ENCODE measurements around the gene PSMF1. TPM values are rescaled to one million over a fixed set of nuclear protein-coding genes. Genes with fewer than 3 reads are reported as not detected.

PSMF1 gene
- total RNA-seq, 2 donors from 2014 or later = 32.9 to 53.1 TPM

DNA sequence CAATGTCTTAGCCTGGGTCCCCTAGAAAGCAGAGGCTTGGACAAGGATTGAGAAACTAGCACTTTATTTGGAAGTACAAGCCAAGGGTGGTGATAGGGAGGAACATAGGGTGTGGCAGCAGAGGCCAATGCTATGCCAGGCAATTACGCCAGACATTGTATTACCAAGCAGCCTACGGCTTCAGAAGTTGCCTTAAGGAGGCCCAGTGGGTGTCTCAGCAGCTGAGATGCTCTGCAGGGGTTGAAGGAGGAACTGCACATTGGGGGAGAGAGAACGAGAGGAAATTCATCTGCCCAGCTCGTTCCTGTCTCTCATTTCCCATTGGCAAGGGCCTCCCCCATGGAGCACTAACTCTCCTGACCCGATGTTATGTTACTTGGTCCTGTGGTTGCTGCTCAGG is 85.7 kb downstream of the PSMF1 start:
- Histone ChIP-seq H3K27me3 (no peaks in the 10 kb centered on the region), H3K4me3 (no peak overlapping the region), H3K36me3 (replicated peaks in 1 of 2; ENCODE audit: insufficient read depth in 1 of 2, low read depth in 2 of 2) (no peaks in the 10 kb centered on the region), H3K4me1 (no peaks in the 10 kb centered on the region), H3K27ac (no peak overlapping the region), H3K9me3 (no peaks in the 10 kb centered on the region)
- TF ChIP-seq POLR2A (IDR thresholded peaks at IDR 0.05) = no peak
- TF ChIP-seq, protein P1, sequence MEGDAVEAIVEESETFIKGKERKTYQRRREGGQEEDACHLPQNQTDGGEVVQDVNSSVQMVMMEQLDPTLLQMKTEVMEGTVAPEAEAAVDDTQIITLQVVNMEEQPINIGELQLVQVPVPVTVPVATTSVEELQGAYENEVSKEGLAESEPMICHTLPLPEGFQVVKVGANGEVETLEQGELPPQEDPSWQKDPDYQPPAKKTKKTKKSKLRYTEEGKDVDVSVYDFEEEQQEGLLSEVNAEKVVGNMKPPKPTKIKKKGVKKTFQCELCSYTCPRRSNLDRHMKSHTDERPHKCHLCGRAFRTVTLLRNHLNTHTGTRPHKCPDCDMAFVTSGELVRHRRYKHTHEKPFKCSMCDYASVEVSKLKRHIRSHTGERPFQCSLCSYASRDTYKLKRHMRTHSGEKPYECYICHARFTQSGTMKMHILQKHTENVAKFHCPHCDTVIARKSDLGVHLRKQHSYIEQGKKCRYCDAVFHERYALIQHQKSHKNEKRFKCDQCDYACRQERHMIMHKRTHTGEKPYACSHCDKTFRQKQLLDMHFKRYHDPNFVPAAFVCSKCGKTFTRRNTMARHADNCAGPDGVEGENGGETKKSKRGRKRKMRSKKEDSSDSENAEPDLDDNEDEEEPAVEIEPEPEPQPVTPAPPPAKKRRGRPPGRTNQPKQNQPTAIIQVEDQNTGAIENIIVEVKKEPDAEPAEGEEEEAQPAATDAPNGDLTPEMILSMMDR (IDR thresholded peaks at IDR 0.05) = no peak
- ATAC-seq = no peak
- no peak for DNase-seq
- WGBS, 2 donors = 66 to 68% methylated on average over 5 of the region's 5 CpGs
- intact Hi-C loops (cut with DNase I) = no loop called here

DNA sequence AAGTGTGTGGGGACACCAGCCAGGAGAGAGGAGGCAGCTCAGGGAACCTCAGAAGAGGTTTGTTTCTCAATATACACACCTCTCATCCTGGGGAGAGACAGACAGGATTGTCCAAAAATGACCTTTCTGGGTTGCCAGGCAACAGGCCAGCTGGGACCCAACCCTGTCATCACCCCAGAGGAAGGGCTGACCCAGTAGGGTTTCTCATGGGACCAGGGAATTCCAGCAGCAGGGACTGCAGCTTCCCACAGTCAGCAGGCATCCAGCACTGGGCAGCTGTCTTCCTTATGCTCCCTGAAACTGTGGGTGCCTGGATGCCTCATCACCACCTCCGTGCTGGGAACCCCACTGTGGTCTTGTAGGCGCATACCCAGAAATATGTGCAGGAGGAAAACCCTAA is 86.2 kb downstream of the PSMF1 start:
- Histone ChIP-seq H3K9me3 (no peaks in the 10 kb centered on the region), H3K4me3 (no peak overlapping the region), H3K36me3 (replicated peaks in 1 of 2; ENCODE audit: insufficient read depth in 1 of 2, low read depth in 2 of 2) (no peaks in the 10 kb centered on the region), H3K27me3 (no peaks in the 10 kb centered on the region), H3K27ac (no peak overlapping the region), H3K4me1 (no peaks in the 10 kb centered on the region)
- DNase-seq (no peak), ATAC-seq (no peak)
- WGBS, 2 donors = 81 to 95% methylated on average over 2 of the region's 2 CpGs
- intact Hi-C loops (cut with DNase I) = no loop called here
- TF ChIP-seq, protein P1 (IDR thresholded peaks at IDR 0.05) = no peak
- no peak for TF ChIP-seq POLR2A (IDR thresholded peaks at IDR 0.05)

DNA sequence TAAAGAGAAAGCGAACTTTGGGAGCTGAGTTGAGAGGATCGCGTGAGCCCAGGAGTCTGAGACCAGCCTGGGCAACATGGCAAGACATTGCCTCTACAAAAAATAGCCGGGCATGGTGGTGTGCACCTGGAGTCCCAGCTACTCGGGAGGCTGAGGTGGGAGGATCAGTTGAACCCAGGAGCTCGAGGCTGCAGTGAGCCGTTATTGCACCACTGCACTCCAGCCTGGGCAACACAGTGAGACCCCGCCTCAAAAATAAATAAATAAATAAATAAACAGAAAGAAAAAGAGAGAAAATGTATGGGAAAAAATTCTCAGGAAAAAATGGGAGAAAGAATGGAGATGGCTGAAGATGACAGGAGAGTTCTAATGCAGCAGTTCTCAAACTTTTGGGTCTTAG is 87.4 kb downstream of the PSMF1 start:
- Histone ChIP-seq H3K4me1 (no peaks in the 10 kb centered on the region), H3K27ac (no peak overlapping the region), H3K9me3 (no peaks in the 10 kb centered on the region), H3K36me3 (replicated peaks in 1 of 2; ENCODE audit: insufficient read depth in 1 of 2, low read depth in 2 of 2) (no peaks in the 10 kb centered on the region), H3K4me3 (no peak overlapping the region), H3K27me3 (no peaks in the 10 kb centered on the region)
- no peak for ATAC-seq
- DNase-seq = no peak
- TF ChIP-seq POLR2A (IDR thresholded peaks at IDR 0.05) = no peak
- TF ChIP-seq, protein P1 (IDR thresholded peaks at IDR 0.05) = no peak
- intact Hi-C loops (cut with DNase I) = no loop called here
- WGBS, 2 donors = 87 to 89% methylated on average over 8 of the region's 8 CpGs

DNA sequence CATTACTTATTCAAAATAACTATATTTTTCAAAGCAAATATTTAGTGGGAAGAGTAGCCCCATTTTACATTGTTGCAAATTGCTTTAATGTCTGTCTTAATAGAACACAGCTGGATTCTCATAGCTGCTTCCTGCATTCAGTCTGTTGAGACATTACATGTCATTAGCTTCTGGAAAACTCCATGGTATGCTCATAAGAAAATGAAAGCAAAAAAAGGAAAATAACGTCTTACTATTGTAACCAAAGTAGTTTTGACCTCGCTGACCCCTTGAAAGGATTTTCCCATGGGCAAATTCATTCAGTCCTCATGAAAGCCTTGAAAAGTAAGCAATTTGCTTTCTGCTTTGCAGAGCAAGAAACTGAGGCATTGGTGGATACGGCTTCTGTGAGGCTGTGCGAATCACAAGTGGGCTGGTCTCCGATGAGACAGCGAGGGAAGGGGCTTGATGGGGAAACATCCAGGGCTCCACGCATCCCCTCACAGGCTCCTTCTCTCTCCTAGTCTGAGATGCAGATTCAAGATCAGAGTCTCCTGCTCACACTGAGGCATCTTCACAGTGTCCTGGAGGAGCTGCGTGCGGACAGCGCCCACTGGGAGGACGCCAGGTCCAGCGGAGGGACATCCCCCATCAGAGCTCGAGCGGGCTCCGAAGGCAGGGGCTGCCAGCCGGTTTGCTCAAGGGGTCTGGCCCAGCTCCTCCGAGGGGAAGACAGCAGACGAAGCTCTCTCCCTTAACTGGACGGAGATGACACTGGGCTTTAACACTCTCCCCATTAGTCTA is 88.2 kb downstream of the PSMF1 start:
- no peaks in the 10 kb centered on the region for H3K27me3 ChIP-seq
- ATAC-seq (no peak), DNase-seq (no peak)
- H3K4me3 ChIP-seq = no peak overlapping the region
- no peaks in the 10 kb centered on the region for H3K36me3 ChIP-seq (replicated peaks in 1 of 2; ENCODE audit: insufficient read depth in 1 of 2, low read depth in 2 of 2)
- intact Hi-C loops (cut with DNase I) = no loop called here
- WGBS, 2 donors = 59 to 64% methylated on average over 19 of the region's 19 CpGs
- no peaks in the 10 kb centered on the region for H3K4me1 ChIP-seq
- H3K27ac ChIP-seq = no peak overlapping the region
- H3K9me3 ChIP-seq = no peaks in the 10 kb centered on the region
- TF ChIP-seq, protein P1 (IDR thresholded peaks at IDR 0.05) = no peak
- TF ChIP-seq POLR2A (IDR thresholded peaks at IDR 0.05) = no peak
